Esophagus squamous epithelium (tissue), 5 donors: ENCODE results near the gene INSIG2. TPM values are rescaled to one million over a fixed set of nuclear protein-coding genes. Genes with fewer than 3 reads are reported as not detected.

Experiments
- DNase-seq: peaks from one replicate; lab custom pipeline; 2025; lab: John Stamatoyannopoulos, UW
- H3K27ac ChIP-seq, 4 donors: fragments of 200-600 bp; sonication (generic); one replicate each; pipeline ENCODE4 v1.5.1; 2016 to 2019; ENCODE audit warnings: mild to moderate bottlenecking in 1 of 4
- H3K27me3 ChIP-seq, 4 donors: fragments of 200-600 bp; sonication (generic); 1 replicate in 3 of 4; 2 replicates in 1 of 4; pipeline versions ENCODE4 v1.5.1 to v1.6.0; 2017 to 2021; ENCODE audit warnings: antibody characterized with exemption in 1 of 4
- H3K36me3 ChIP-seq, 3 donors: fragments of 200-600 bp; sonication (generic); one replicate each; pipeline ENCODE4 v1.5.1; 2016 to 2019
- H3K4me1 ChIP-seq, 3 donors: fragments of 200-600 bp; sonication (generic); one replicate each; pipeline ENCODE4 v1.5.1; 2017 to 2019
- H3K4me3 ChIP-seq, 4 donors: fragments of 200-600 bp; sonication (generic); 1 replicate in 3 of 4; 2 replicates in 1 of 4; pipeline ENCODE4 v1.5.1; 2016 to 2019; ENCODE audit warnings: mild to moderate bottlenecking in 2 of 4, moderate library complexity in 1 of 4
- H3K9me3 ChIP-seq, 3 donors: fragments of 200-600 bp; sonication (generic); one replicate each; pipeline ENCODE4 v1.5.1; 2016 to 2019
- CTCF ChIP-seq, 6 experiments: fragments of 450-650 bp in 4 of 6; fragments of 200-600 bp in 2 of 6; sonication (generic) in 2 of 6; IDR thresholded peaks; one replicate each; pipeline ENCODE4 v1.5.1; 2016 to 2019; ENCODE audit warnings: antibody characterized with exemption in 6 of 6, mild to moderate bottlenecking in 4 of 6, moderate library complexity in 4 of 6
- WGBS, 2 donors: methylation state at CpG; one replicate each; pipeline ENCODE4 v1.1.5; 2018; 5-methylcytosine and 5-hydroxymethylcytosine counted together
- intact Hi-C: fragments of 100-400 bp; cut with DNase I; formaldehyde crosslinking; loops from one replicate; pipeline ENCODE4 v1.15.0; 2022
- total RNA-seq, 4 donors: library from RNA; depleted of rRNA; stranded (reverse); fragments of >200 nt; gene quantifications; one replicate each; pipeline ENCODE4 v1.1.0, GENCODE V29; 2016
- donor health status: DM: yes; HTN: yes; CAD: no.

The INSIG2 gene
- total RNA-seq, 4 donors from 2014 or later, result 2.5 to 10.1 (median 6.5) TPM

GRCh38 chr2:118154176-118154575 is 65.9 kb downstream of the INSIG2 start:
- TF ChIP-seq CTCF (IDR thresholded peaks at IDR 0.05), result no peak
- Histone ChIP-seq H3K27me3 (no peaks in the 10 kb centered on the region), H3K36me3 (no peaks in the 10 kb centered on the region), H3K4me1 (no peaks in the 10 kb centered on the region), H3K4me3 (no peak overlapping the region), H3K27ac (no peak overlapping the region), H3K9me3 (no peaks in the 10 kb centered on the region)
- intact Hi-C loops, result no loop called here
- DNase-seq, result no peak
- WGBS, 2 donors, result 89 to 92% methylated on average over 2 of the region's 2 CpGs

Other genes starting within 250 kb of the INSIG2 start
- 10 to 100 TPM; 10.6 to 20.4 (median 17.2) TPM for gene CCDC93, start 74.4 kb upstream of the INSIG2 start, total RNA-seq